ENCODE data around the gene ENTPD8. TPM values are rescaled to one million over a fixed set of nuclear protein-coding genes. Genes with fewer than 3 reads are reported as not detected.
A peak's percentile ranks its signal among the peaks of the same experiment; 100 is the strongest.

Gene ENTPD8
- total RNA-seq, 8 experiments from 2014 or later: 0.08 to 0.52 (median 0.21) TPM; not detected in 2

GRCh38 chr9:137404961-137405567, 36.1 kb downstream of the ENTPD8 start:
- Histone ChIP-seq H3K27ac (no peak overlapping the region), H3K4me1 (replicated peaks in 1 of 2) (peaks cover 2 to 10% of the 10 kb centered on the region in 2 donors), H3K4me3 (no peak overlapping the region)
- no peak for ATAC-seq (replicated peaks in 6 of 8)
- 100% methylated on average over 1 of the region's 24 CpGs; no CpG with 5 or more reads in 9 of the 10 experiments for WGBS, 10 experiments
- in situ Hi-C loops (cut with MboI; ENCODE audit: low pct_unique_long_range_greater_than_20kb in 2 of 9, low sequenced_read_pairs in 9 of 9, unreplicated experiment in 9 of 9): loop anchor here in 7 of 9 experiments (10.0 to 25.0 kb wide), 3 partner anchors 93 to 118 kb away; partner anchors contain the start of genes NRARP (in 5 of the 7) and TOR4A (in 1 of the 7)

- no peak for ATAC-seq (replicated peaks in 6 of 8)
- Histone ChIP-seq H3K27ac (no peak overlapping the region), H3K4me3 (no peak overlapping the region), H3K4me1 (replicated peaks in 1 of 2) (peaks cover 2 to 10% of the 10 kb centered on the region in 2 donors)
- in situ Hi-C loops (cut with MboI; ENCODE audit: low pct_unique_long_range_greater_than_20kb in 2 of 9, low sequenced_read_pairs in 9 of 9, unreplicated experiment in 9 of 9): loop anchor here in 7 of 9 experiments (10.0 to 25.0 kb wide), 3 partner anchors 91 to 116 kb away; partner anchors contain the start of genes NRARP (in 5 of the 7) and TOR4A (in 1 of the 7)
- whole genome bisulfite sequencing, 10 experiments: no CpG with 5 or more reads among the region's 15 CpGs
Observed at GRCh38 chr9:137403269-137403668, 37.9 kb downstream of the ENTPD8 start.

- 70 to 100% (median 90%) methylated on average over 2 to 6 of the region's 11 CpGs; no CpG with 5 or more reads in 3 of the 10 experiments for WGBS, 10 experiments
- no peak overlapping the region for H3K4me3 ChIP-seq
- peaks cover 2 to 10% of the 10 kb centered on the region in 2 donors for H3K4me1 ChIP-seq (replicated peaks in 1 of 2)
- ATAC-seq (replicated peaks in 6 of 8): no peak
- H3K27ac ChIP-seq: no peak overlapping the region
- in situ Hi-C loops (cut with MboI; ENCODE audit: low pct_unique_long_range_greater_than_20kb in 2 of 9, low sequenced_read_pairs in 9 of 9, unreplicated experiment in 9 of 9): loop anchor here in 7 of 9 experiments (10.0 to 25.0 kb wide), 3 partner anchors 90 to 115 kb away; partner anchors contain the start of genes NRARP (in 5 of the 7) and TOR4A (in 1 of the 7)
Observed at GRCh38 chr9:137402746-137403145, 38.4 kb downstream of the ENTPD8 start.

GRCh38 chr9:137398561-137399468, 42.3 kb downstream of the ENTPD8 start:
- Histone ChIP-seq H3K4me3 (no peak overlapping the region), H3K4me1 (replicated peaks in 1 of 2) (peaks cover 0 to 5% of the 10 kb centered on the region in 2 donors), H3K27ac (no peak overlapping the region)
- WGBS, 10 experiments: 87 to 100% (median 95%) methylated on average over 1 to 27 of the region's 60 CpGs; no CpG with 5 or more reads in 3 of the 10 experiments
- in situ Hi-C loops (cut with MboI; ENCODE audit: low pct_unique_long_range_greater_than_20kb in 2 of 9, low sequenced_read_pairs in 9 of 9, unreplicated experiment in 9 of 9): no loop called here
- ATAC-seq (replicated peaks in 6 of 8): no peak

GRCh38 chr9:137397675-137398423, 43.3 kb downstream of the ENTPD8 start:
- no peak overlapping the region for H3K27ac ChIP-seq
- ATAC-seq (replicated peaks in 6 of 8): no peak
- in situ Hi-C loops (cut with MboI; ENCODE audit: low pct_unique_long_range_greater_than_20kb in 2 of 9, low sequenced_read_pairs in 9 of 9, unreplicated experiment in 9 of 9): no loop called here
- H3K4me3 ChIP-seq: no peak overlapping the region
- WGBS, 10 experiments: 47 to 97% (median 87%) methylated on average over 3 to 17 of the region's 20 CpGs
- H3K4me1 ChIP-seq (replicated peaks in 1 of 2): peaks cover 0 to 5% of the 10 kb centered on the region in 2 donors

- H3K4me1 ChIP-seq (replicated peaks in 1 of 2): peaks cover 0 to 5% of the 10 kb centered on the region in 2 donors
- WGBS, 10 experiments: 80 to 100% (median 87%) methylated on average over 1 to 12 of the region's 26 CpGs; no CpG with 5 or more reads in 2 of the 10 experiments
- no peak overlapping the region for H3K4me3 ChIP-seq
- no peak overlapping the region for H3K27ac ChIP-seq
- in situ Hi-C loops (cut with MboI; ENCODE audit: low pct_unique_long_range_greater_than_20kb in 2 of 9, low sequenced_read_pairs in 9 of 9, unreplicated experiment in 9 of 9): no loop called here
- ATAC-seq (replicated peaks in 6 of 8): peak in 3 of 8 experiments; percentile 13 to 86 (median 35)
Observed at GRCh38 chr9:137396634-137397367, 44.4 kb downstream of the ENTPD8 start.

- in situ Hi-C loops (cut with MboI; ENCODE audit: low pct_unique_long_range_greater_than_20kb in 2 of 9, low sequenced_read_pairs in 9 of 9, unreplicated experiment in 9 of 9): no loop called here
- ATAC-seq (replicated peaks in 6 of 8): peak in 1 of 8 experiments; percentile 63
- 76 to 100% (median 88%) methylated on average over 1 to 8 of the region's 15 CpGs; no CpG with 5 or more reads in 3 of the 10 experiments for WGBS, 10 experiments
- Histone ChIP-seq H3K4me1 (replicated peaks in 1 of 2) (peaks cover 0 to 5% of the 10 kb centered on the region in 2 donors), H3K27ac (no peak overlapping the region), H3K4me3 (no peak overlapping the region)
Observed at GRCh38 chr9:137396227-137396626, 44.9 kb downstream of the ENTPD8 start.

- Histone ChIP-seq H3K4me3 (no peak overlapping the region), H3K4me1 (replicated peaks in 1 of 2) (peaks cover 0 to 5% of the 10 kb centered on the region in 2 donors), H3K27ac (no peak overlapping the region)
- peak in 1 of 8 experiments; percentile 16 for ATAC-seq (replicated peaks in 6 of 8)
- in situ Hi-C loops (cut with MboI; ENCODE audit: low pct_unique_long_range_greater_than_20kb in 2 of 9, low sequenced_read_pairs in 9 of 9, unreplicated experiment in 9 of 9): no loop called here
- 70 to 90% (median 80%) methylated on average over 2 of the region's 11 CpGs; no CpG with 5 or more reads in 6 of the 10 experiments for WGBS, 10 experiments
Observed at GRCh38 chr9:137395666-137396010, 45.5 kb downstream of the ENTPD8 start.

- in situ Hi-C loops (cut with MboI; ENCODE audit: low pct_unique_long_range_greater_than_20kb in 2 of 9, low sequenced_read_pairs in 9 of 9, unreplicated experiment in 9 of 9): no loop called here
- no peak overlapping the region for H3K27ac ChIP-seq
- ATAC-seq (replicated peaks in 6 of 8): peak in 2 of 8 experiments; percentile 12 to 15
- 100% methylated on average over 1 to 4 of the region's 36 CpGs; no CpG with 5 or more reads in 7 of the 10 experiments for WGBS, 10 experiments
- no peak overlapping the region for H3K4me3 ChIP-seq
- H3K4me1 ChIP-seq (replicated peaks in 1 of 2): peaks cover 0 to 5% of the 10 kb centered on the region in 2 donors
Observed at GRCh38 chr9:137394866-137395665, 46.1 kb downstream of the ENTPD8 start.

GRCh38 chr9:137393176-137394150, 47.7 kb downstream of the ENTPD8 start:
- in situ Hi-C loops (cut with MboI; ENCODE audit: low pct_unique_long_range_greater_than_20kb in 2 of 9, low sequenced_read_pairs in 9 of 9, unreplicated experiment in 9 of 9): no loop called here
- WGBS, 10 experiments: 96 to 100% methylated on average over 1 to 4 of the region's 28 CpGs; no CpG with 5 or more reads in 8 of the 10 experiments
- Histone ChIP-seq H3K4me1 (replicated peaks in 1 of 2) (peaks cover 4 to 8% of the 10 kb centered on the region in 2 donors), H3K4me3 (no peak overlapping the region), H3K27ac (no peak overlapping the region)
- no peak for ATAC-seq (replicated peaks in 6 of 8)
